Left forelimb (tissue), 1 donor: ENCODE measurements around the gene SNX32.

Source experiments
- DNase-seq: peaks from one replicate; pipeline ENCODE4 v3.0.0-alpha.2; 2018; ENCODE audit warnings: low spot score

SNX32 gene

GRCh38 chr11:65833297-65834030 lies at the start of gene SNX32:
Gene SNX32, plus strand, starts transcription at chr11:65833963. Its CDS starts 103 bp downstream, at chr11:65834066.
- peak; percentile 96 for DNase-seq

- DNase-seq: no peak
These were observed 48.3 kb upstream of the SNX32 start for GRCh38 chr11:65785319-65786007.

- DNase-seq: no peak
These were observed 47.6 kb upstream of the SNX32 start for GRCh38 chr11:65786008-65786785.

GRCh38 chr11:65786786-65787636 lies 46.8 kb upstream of the SNX32 start, which contains the start of gene OVOL1:
Gene OVOL1, plus strand, starts transcription at chr11:65787063. Its CDS starts 311 bp downstream, at chr11:65787374.
- DNase-seq: peak; percentile 57

- DNase-seq: peak; percentile 66
These were observed 45.8 kb upstream of the SNX32 start for GRCh38 chr11:65787649-65788622.

GRCh38 chr11:65788821-65789220 lies 44.9 kb upstream of the SNX32 start:
- DNase-seq: no peak

GRCh38 chr11:65789230-65790103 lies 44.3 kb upstream of the SNX32 start:
- DNase-seq: no peak

GRCh38 chr11:65790104-65790901 lies 43.5 kb upstream of the SNX32 start:
- DNase-seq: no peak

- DNase-seq: no peak
These were observed 42.7 kb upstream of the SNX32 start for GRCh38 chr11:65790902-65791650.

GRCh38 chr11:65791719-65792213 lies 42.0 kb upstream of the SNX32 start:
- DNase-seq: no peak

- no peak for DNase-seq
These were observed 41.3 kb upstream of the SNX32 start for GRCh38 chr11:65792456-65792855.

- DNase-seq: no peak
These were observed 40.6 kb upstream of the SNX32 start for GRCh38 chr11:65793144-65793581.

- DNase-seq: no peak
These were observed 40.0 kb upstream of the SNX32 start for GRCh38 chr11:65793625-65794400.

- no peak for DNase-seq
These were observed 38.9 kb upstream of the SNX32 start for GRCh38 chr11:65794570-65795510.

GRCh38 chr11:65796726-65797601 lies 36.8 kb upstream of the SNX32 start:
- DNase-seq: no peak
